GM18907 (cell line): ENCODE results near the gene BEST3.
"Not testable (repeated sequence)": the region's sequence is repeated elsewhere in the genome, so short reads cannot be mapped to it uniquely, and the experiment has no call there.

Experiments
- ATAC-seq: cut with Tn5 transposase; IDR thresholded peaks from one replicate; pipeline ENCODE4 v1.9.1; 2021; ENCODE audit warnings: mild to moderate bottlenecking, moderate library complexity; ENCODE audit not compliant: unreplicated experiment

BEST3 gene

DNA sequence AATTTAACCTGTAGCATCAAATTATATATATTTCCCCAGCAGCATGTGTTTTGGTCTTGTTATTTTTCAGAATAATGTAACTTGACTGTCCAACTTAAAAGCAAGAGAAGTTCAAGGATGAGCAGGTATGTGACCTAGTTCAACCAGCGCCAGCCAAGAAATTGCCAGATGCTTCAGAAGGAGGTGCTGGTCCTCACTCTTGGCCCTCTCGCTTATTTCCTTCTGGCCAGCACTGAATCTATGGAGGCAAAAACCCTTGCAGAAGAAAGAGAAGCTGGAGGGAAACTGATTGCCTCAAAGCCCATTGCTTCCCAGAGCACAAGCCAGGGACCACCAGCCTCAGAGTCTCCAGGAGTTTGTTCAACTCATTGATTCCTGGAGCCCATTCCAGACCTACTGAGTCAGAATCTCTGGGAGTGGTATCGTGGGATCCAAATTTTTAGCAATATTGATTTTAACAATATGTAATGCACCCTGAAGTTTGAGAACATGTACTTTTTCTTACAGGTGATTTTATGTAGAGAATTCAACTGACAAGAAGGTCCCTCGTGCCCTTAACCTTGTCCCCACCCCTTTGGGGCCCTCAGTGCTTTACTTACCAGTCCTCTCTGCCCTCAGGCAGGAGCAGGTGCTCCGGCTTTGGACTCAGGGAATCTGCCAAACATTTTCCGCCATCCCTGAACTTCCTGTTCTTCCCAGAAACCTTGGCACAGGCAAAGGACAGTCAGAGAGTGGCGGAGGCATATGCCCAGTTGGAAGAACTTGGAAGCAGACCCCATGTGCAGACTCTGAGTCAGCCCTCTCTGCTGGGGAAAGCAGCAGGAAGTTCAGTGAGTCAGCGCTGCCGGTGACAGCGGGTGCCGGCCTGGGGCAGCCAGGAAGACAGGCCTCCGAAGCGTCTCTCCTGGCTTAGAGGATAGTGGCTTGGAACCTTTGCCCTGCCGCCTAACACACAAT is 10.4 kb downstream of the BEST3 start:
- ATAC-seq: peak; percentile 66

DNA sequence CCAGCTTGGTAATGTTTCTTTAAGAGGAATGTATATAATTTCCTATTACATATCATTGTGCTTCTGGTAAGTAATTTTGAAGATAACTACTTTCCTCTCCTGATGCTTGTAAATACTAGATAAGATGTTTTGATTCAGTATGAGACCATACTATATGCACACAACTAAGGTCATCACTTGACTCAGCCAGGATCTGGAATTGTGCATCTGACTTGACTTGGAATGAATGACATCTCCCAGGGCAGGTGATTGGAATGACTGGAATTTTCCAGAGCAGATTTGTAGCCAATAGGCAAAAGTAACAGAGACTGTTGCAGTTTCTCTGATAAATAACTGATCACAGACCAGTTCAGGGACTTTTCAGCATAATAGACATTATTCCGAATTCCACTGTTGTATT is 11.1 kb downstream of the BEST3 start:
- no peak for ATAC-seq

GRCh38 chr12:69687390-69687789 is 11.7 kb downstream of the BEST3 start:
- ATAC-seq: no peak

DNA sequence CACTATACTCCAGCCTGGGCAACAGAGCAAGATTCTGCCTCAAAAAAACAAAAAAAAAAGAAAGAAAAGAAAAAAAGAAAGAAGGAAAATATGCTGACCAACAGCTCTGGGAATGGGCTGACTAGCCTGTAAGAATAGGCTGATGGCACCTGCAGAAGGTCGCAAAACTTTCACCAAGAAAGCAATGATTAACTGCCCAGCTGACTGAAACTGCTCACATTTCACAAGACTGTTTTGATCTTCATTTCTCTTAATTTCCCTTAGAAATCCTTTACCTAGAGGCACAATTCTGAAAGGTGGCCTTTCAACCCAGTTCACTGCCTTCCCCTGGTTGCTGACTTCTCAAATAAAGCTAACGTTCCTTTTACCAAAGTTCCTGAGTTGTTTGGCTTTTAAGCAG is 12.4 kb downstream of the BEST3 start:
- peak; percentile 73 for ATAC-seq

DNA sequence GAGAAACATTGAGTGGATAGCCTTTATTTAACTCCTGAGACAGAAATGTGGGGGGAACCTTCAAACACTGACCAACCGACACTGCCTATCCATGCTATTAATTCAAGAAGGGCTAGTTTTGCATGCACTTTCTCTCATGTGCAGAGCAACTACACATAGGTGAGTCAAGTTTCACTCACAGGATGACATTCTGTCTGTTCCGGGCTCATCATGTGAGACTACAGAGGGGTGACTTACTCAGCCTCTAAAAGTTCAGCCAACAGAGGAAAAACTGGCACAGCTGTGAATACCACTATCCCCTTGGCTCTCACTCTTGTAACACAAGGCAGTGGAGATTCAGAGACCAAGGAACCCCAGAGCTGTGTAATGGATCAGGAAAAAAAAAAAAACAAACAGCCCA is 13.3 kb downstream of the BEST3 start:
- ATAC-seq: peak; percentile 69

- ATAC-seq: no peak
These were observed 14.6 kb downstream of the BEST3 start for GRCh38 chr12:69684466-69684865.

GRCh38 chr12:69682110-69682755 is 16.9 kb downstream of the BEST3 start:
- ATAC-seq: no peak

- no peak for ATAC-seq
These were observed 20.0 kb downstream of the BEST3 start for GRCh38 chr12:69679119-69679518.

DNA sequence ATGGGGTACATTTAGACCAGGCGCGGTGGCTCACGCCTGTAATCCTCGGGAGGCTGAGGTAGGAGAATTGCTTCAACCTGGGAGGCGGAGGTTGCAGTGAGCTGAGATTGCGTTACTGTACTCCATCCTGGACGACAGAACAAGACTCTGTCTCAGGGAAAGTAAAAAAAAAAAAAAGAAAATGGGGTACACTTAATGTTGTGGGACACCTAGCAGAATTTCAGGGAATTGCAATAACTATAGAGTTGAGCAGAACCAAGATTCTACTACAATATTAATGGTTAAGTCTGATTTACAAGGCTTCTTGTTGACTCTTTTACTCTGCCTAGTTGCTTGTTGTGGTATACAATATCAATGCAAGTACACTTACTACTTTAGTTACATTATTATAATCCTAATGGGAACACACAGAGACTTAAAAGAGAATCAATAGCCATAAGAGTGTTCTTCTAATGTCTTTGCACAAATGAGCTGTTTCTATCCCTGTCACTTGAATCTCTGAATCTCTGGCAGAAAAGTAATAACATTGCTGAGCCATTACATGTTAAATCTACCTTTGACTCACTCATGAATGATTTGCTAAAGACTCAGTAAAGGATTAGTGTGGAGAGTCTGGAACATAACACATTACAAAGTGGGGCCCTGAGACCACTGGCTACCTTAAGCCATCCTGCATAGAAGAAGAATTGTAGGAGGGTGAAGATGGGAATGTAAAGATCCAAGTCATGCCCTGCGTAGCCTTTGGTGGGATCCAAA is 22.7 kb downstream of the BEST3 start:
- no peak for ATAC-seq

DNA sequence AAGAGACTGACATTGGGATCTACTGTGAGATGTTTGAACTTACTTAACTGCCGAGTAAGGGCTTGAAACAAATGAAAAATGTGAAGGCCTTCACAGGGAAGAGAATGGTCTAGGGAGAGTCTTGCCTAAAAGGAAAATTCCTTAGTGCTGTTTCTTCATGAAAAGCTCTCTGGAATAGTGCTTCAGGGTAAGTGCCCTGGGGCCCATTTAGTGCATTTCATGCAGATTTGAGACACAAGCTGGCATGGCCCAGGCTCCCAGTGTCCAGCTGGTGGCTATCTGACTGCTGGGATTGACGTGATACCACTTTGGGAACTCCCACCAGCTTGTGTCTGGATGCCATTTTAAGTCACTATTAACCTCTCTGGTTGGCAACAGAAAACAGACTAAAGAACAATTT is 26.9 kb downstream of the BEST3 start:
- no peak for ATAC-seq

DNA sequence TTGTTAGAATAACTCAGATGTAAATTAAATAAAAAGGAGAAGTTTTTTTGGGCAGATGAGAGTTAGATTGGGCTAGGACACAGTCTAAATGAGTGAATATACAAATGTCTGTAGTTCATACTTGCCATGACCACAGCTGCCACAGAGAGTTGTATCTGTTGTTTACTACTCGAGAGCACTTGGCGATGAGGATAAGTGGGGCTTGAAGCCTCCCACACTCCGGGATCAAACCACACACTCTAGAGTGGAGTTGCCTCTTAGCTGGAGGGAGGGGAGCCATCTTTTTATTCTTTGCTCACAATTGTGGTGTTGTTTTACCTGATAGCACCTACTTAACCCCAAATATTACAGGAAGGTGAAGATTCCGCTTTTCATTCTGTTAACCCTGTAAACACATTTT is 27.5 kb downstream of the BEST3 start:
- no peak for ATAC-seq

GRCh38 chr12:69666798-69667197 is 32.3 kb downstream of the BEST3 start:
- no peak for ATAC-seq

- not testable (repeated sequence) for ATAC-seq
These were observed 34.1 kb downstream of the BEST3 start for GRCh38 chr12:69664930-69665377.

DNA sequence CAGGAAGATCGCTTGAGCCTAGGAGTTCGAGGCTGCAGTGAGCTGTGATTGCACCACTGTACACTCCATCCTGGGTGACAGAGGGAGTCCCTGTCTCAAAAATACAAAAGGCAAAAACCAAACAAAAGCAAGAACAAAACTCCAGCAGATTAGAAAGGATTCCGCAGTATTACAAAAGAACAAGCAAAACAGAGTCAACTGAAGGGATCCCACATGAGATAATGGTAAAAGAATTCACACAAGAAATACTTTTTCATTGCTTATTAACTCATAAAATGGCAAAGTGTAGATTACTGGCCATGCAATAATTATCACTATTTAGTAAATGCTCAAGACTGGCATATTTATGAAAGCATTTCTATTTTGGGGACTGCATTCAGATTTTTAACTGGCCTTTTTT is 35.4 kb downstream of the BEST3 start:
- no peak for ATAC-seq

- ATAC-seq: no peak
These were observed 36.3 kb downstream of the BEST3 start for GRCh38 chr12:69662764-69663163.

- no peak for ATAC-seq
These were observed 37.7 kb downstream of the BEST3 start for GRCh38 chr12:69661386-69661785.

DNA sequence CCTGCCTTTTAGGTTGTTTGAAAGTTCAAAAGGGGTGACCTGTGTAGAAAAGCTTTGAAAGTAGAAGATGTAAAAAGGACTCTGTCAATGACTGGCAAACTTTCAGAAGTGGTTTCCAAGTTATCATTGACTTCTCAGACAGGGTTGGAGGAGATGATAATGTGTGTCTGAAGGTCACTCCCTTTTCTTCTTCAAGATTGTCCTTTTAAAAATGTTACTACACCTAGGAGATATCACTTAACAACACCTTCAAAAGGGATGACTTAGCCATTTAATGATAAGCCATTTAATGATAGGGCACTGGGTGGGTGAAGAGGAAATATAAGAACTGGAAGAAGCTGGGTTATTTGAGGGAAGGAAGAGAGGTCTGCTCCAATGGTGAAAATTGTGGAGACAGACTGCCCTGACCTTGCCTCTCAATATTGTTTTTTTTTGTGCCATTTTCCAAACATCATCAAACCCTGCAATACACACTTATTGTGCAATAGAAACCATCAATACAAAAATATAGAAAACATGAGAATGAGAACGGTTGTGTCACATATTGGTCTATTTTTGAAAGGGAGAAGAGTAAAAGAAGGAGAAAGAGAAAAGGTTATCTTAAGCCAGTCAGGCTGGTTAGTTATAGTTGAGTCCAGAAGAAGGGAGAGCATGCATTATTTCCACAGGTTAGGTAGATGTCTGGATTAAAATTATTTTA is 38.8 kb downstream of the BEST3 start:
- no peak for ATAC-seq

DNA sequence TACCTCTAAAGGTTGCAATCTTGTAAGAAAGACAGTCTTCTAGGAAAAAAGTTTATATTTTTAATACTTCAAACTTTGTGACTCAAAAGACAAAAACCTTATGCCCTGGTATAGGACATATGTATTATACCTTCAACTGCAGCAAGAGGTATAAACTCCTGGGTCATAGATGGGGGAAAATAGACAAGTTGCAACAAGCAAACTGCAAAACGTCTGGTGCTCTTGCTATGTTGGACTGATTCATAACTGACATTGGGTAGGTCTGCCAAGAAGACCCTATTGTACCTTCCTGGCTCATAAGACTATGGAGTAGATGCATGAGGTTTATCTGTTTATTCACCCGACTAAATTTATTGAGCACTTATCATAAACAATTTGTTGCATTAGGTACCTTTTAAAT is 40.9 kb downstream of the BEST3 start:
- no peak for ATAC-seq

- ATAC-seq: no peak
These were observed 41.5 kb downstream of the BEST3 start for GRCh38 chr12:69657376-69658137.
